Measurements from ENCODE around the gene CSGALNACT2.

The CSGALNACT2 gene

DNA sequence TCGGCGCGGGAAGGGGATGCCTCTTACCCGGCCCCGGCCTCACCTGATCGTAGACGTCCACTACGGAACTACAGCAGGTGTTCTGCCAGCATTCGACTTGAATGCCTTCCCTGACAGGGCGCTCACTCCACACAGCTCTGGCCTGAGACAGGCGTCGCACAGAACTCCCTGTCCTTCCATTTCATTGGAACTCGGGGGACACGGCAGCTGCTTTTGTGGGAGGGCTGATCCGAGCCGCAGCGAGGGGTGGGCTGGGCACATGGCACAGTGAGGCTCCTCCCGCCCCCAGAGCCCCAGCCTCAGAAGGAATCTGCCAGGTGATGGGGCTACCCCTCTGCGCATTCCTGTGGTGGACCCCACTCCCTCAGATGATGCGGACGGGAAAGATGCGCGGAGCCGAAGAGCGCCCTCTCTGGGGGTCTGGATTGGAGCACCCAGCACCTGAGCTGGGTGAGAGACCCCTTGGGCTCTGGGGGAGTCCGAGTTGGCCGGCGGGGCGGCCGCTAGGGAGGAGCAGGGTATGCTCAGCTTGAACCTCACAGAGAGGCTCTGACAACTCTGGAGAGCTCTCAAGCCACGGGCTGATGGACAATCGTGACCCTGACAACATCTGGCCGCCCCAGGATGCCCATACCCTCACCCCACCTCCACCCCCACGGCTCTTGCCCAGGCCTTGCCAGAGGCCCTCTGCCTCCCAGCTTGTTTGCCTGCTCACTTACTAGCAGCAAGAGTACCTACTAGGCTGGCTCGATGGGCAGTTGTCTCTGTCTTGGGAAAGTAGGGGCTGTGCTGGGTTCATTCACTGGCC lies 92.1 kb downstream of the CSGALNACT2 start:
- ATAC-seq (no peak), DNase-seq (peak; percentile 3)

DNA sequence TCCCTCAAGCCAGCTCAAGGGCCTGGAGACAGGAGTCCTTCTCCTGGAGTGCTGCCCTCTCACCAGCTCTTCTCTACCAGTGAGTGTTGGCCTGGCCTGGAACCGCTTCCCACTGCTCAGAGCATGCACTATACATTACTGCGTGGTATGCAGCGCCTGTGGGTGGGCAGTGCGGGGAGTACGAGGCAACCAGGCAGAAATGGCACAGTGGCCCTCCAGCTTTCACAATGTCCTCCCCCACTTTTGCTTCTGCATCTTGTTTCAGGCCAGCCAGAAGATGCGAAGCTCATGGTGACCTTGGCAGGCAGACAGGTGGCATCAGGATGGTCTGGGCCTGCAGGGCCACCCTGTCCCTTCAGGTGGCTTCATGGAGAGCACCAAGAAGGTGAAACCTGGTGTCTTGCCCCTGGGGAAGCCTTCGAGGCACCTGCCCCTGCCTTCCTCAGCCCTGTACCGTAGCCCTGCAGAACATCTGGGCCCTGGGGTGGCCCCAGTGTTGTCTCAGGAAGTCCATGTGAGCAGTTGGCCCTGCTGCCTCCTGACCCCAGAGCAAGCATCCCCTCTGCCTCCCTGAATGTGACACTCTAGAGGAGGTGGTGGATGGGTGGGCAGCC lies 92.8 kb downstream of the CSGALNACT2 start:
- ATAC-seq, result no peak
- no peak for DNase-seq

DNA sequence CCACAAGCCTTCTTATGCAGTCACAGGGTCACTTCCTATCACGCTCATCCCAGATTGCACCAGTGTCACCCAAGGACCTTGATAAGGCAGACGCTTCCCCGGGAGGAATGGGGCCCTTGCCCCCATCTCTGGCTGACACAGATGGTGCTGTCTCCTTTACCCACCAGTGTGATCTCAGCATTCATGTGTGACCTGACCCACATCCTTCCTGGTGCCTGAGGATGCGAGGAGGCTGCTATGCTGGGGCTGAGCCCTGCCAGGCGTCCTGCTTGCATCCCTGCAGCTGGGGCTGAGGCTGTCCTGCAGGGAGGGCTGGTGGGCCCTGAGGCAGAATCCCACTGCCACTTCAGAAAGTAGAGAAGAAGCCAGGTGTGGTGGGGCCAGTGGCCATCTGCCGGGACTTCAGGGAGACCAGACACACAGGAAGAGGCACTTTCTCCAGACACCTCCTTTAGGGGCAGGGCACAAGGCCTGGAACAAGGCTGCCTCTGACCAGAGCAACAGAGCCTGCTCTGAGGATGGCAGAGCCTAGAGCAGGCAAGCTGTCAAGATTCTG lies 93.4 kb downstream of the CSGALNACT2 start:
- DNase-seq, result peak; percentile 16
- ATAC-seq, result no peak

GRCh38 chr10:43233601-43234430 lies 95.6 kb downstream of the CSGALNACT2 start:
- ATAC-seq, result no peak

GRCh38 chr10:43234471-43235041 lies 96.3 kb downstream of the CSGALNACT2 start:
- peak; percentile 0 for DNase-seq

More at GRCh38 chr10:43233601-43234430, 95.6 kb downstream of the CSGALNACT2 start:
- peak; percentile 1 for DNase-seq

More at GRCh38 chr10:43234471-43235041, 96.3 kb downstream of the CSGALNACT2 start:
- ATAC-seq, result no peak
